Bronchus fibroblast of lung (primary cell): ENCODE results near the gene METTL23. TPM values are rescaled to one million over a fixed set of nuclear protein-coding genes. Genes with fewer than 3 reads are reported as not detected.

Experiments used
- total RNA-seq: library from RNA; depleted of rRNA; stranded (reverse); fragments of >200 nt; gene quantifications from 2 replicates; pipeline ENCODE4 v1.2.3, GENCODE V29; 2015

Gene METTL23
- 35.0 and 35.7 TPM in 2 replicates for total RNA-seq

GRCh38 chr17:76726776-76727718 lies at the start of gene METTL23:
METTL23 (plus strand) TSS chr17:76726839; CDS start chr17:76729711, 2,872 bp downstream.

DNA sequence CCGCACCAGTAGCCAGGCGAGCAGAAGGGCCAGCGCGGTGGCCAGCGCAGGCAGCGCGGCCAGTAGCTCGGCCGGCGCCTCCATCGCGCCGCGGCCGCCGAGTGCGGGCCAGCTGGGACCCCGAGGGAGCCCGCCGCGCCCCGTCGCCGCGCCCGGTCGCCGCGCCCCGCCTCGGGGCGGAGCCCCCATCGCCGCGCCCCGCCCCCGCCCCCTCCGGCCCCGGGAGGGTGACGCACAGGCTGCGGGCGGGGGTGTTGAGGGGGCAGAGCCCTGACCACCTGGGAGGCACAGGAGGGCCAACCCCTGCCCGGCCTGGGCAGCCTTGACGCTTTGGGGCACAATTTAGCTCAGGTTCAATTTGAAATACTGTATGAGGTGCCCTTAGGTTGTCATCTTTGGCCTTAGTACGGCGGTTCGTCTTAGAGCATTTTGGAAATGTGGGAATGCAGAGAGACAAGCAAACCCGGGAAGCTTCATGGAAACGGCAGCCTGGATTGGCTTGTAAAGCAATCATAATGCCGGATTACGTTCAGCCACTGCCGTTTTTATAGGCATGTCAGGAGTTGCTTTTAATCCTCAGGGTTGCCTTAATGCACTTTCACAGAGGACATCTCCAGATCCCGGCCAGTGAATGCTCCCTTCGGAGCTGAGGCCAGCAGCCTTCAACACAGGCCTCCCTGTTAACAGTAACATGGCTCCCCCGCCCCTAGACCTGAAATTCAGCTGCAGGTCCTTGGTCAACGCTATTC lies 15.6 kb upstream of the METTL23 start, which contains the start of gene MXRA7:
MXRA7 (minus strand) TSS at position 103 of the 749 bp plus-strand sequence; CDS start at position 84, 19 bp downstream.

GRCh38 chr17:76726231-76726775 lies 336 bp upstream of the METTL23 start, which contains the start of gene JMJD6:
JMJD6 (minus strand) TSS chr17:76726606; CDS start chr17:76726475, 131 bp downstream.

DNA sequence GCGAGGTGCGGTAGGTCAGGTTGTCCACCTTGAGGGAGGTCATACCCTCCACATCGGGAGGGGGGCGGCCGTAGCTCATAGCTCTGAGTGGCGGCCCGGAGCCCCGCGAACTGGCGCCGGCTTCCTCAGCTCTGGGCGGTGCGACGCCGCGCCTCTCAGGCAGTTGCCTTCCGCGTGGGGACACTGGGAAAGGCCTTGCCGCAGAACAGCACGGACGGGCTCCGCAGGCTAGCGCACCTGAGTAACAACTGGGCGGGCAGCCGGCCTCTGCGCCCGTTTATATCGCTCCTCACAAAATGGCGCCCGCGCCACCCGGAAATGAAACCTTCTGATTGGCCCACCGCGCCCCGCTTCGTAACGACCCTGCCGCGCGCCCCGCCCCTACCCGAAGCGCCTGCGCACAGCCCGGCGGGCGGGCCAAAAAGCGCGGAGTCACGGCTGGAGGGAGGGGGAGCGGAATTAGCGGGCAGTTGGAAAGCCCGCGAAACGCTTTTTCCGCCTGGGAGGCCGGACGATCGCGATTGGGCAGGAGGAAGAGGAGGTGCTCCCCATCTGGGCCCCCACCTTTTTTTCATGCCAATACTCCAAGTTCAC lies 10.5 kb downstream of the METTL23 start, which contains the start of gene SRSF2:
SRSF2 (minus strand) TSS at position 250 of the 594 bp plus-strand sequence; CDS start at position 79, 171 bp downstream.

DNA sequence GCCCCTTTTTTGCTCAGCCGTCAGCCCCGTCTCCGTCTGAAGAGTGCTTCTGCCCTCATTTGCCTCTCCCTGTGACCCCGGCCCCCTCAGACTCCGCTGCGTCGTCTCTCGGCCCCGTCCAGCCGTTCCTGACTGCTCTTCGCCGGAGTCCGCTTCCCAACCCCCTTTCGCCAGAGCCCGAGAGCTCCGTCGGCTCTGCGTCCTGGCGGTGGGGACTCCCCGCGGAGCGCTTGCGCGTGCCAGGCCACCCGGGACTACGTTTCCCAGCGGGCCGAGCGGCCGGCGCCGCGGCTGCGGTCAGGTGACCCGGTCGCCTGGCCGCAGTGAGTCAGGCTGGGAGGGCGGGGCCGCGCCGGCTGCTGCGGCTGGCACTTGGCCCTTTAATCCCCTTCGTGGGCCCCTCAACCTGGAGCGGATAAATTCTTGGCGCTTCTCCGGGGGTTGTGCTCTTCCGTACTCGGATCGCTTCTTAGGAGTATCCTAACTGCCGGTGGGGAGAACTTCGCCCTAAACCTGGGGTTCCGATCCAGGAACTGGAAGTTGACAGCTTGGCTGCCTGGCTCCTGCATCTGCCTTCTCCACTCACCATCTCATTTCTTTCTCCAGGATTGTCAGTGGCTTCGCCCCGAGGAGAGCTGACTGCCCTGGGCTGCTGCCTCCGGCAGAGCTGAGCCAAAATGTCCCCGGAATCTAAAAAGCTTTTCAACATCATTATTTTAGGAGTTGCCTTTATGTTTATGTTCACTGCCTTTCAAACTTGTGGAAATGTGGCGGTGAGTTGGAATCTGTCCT lies 11.2 kb downstream of the METTL23 start, which contains the start of gene MFSD11:
MFSD11 (plus strand) TSS at position 444 of the 792 bp plus-strand sequence; CDS start at position 678, 234 bp downstream.

Other genes starting within 250 kb of the METTL23 start
- gene RHBDF2, start 225.4 kb upstream of the METTL23 start, total RNA-seq = 12.1 and 12.8 TPM in 2 replicates
- gene CYGB, start 189.1 kb upstream of the METTL23 start, total RNA-seq = 15.8 and 16.1 TPM in 2 replicates
- gene PRCD, start 186.8 kb upstream of the METTL23 start, total RNA-seq = 1.2 and 2.2 TPM in 2 replicates
- gene ST6GALNAC2, start 141.0 kb upstream of the METTL23 start, total RNA-seq = 0.67 and 1.8 TPM in 2 replicates
- gene ST6GALNAC1, start 83.1 kb upstream of the METTL23 start, total RNA-seq = not detected in 2 replicates
- 111 and 131 TPM in 2 replicates for gene MXRA7, start 15.9 kb upstream of the METTL23 start, total RNA-seq
- 18.8 and 23.3 TPM in 2 replicates for gene JMJD6, start 233 bp upstream of the METTL23 start, total RNA-seq
- 284 and 285 TPM in 2 replicates for gene SRSF2, start 10.5 kb downstream of the METTL23 start, total RNA-seq
- gene MFSD11, start 11.3 kb downstream of the METTL23 start, total RNA-seq = 13.1 and 17.8 TPM in 2 replicates
- gene MGAT5B, start 141.6 kb downstream of the METTL23 start, total RNA-seq = 0.50 and 1.2 TPM in 2 replicates